Gastroesophageal sphincter (tissue), 3 donors: ENCODE results near the gene ITGA11.

Experiments
- POLR2A ChIP-seq, 2 donors: fragments of 450-650 bp; IDR thresholded peaks; one replicate each; pipeline ENCODE4 v1.6.1; 2017; ENCODE audit warnings: antibody characterized with exemption in 2 of 2, mild to moderate bottlenecking in 2 of 2, moderate library complexity in 1 of 2
- TF ChIP-seq, protein P1 (sequence below), 4 experiments: fragments of 200-600 bp in 2 of 4; fragments of 450-650 bp in 2 of 4; sonication (generic) in 1 of 4; IDR thresholded peaks; one replicate each; pipeline ENCODE4 v1.5.1; 2017 to 2019; ENCODE audit warnings: antibody characterized with exemption in 4 of 4, mild to moderate bottlenecking in 2 of 4, moderate library complexity in 2 of 4

- TF ChIP-seq, protein P1, sequence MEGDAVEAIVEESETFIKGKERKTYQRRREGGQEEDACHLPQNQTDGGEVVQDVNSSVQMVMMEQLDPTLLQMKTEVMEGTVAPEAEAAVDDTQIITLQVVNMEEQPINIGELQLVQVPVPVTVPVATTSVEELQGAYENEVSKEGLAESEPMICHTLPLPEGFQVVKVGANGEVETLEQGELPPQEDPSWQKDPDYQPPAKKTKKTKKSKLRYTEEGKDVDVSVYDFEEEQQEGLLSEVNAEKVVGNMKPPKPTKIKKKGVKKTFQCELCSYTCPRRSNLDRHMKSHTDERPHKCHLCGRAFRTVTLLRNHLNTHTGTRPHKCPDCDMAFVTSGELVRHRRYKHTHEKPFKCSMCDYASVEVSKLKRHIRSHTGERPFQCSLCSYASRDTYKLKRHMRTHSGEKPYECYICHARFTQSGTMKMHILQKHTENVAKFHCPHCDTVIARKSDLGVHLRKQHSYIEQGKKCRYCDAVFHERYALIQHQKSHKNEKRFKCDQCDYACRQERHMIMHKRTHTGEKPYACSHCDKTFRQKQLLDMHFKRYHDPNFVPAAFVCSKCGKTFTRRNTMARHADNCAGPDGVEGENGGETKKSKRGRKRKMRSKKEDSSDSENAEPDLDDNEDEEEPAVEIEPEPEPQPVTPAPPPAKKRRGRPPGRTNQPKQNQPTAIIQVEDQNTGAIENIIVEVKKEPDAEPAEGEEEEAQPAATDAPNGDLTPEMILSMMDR (IDR thresholded peaks at IDR 0.05), result no peak
- no peak for TF ChIP-seq POLR2A (IDR thresholded peaks at IDR 0.05)
Measured at GRCh38 chr15:68396068-68396467, 35.9 kb downstream of the ITGA11 start.
